ENCODE measurements around the gene HORMAD2. TPM values are rescaled to one million over a fixed set of nuclear protein-coding genes. Genes with fewer than 3 reads are reported as not detected.

Gene HORMAD2
- total RNA-seq, 5 donors from 2014 or later (not counting 1 experiment from before 2014, with no cell fraction given), result not detected

GRCh38 chr22:30205281-30206115 is 125.2 kb downstream of the HORMAD2 start:
- no peaks in the 10 kb centered on the region for H3K36me3 ChIP-seq (ENCODE audit: control insufficient read depth in 2 of 2, extremely low read depth in 1 of 2, insufficient read depth in 1 of 2, low read length in 1 of 2)
- no peak for ATAC-seq (replicated peaks in 1 of 4)
- CTCF ChIA-PET, result no interaction called here
- peaks cover 0 to 3% of the 10 kb centered on the region in 2 experiments for H3K27me3 ChIP-seq (replicated peaks in 1 of 2; ENCODE audit: control insufficient read depth in 2 of 2, extremely low read depth in 1 of 2, insufficient read depth in 2 of 2, low read length in 1 of 2)
- no peak for DNase-seq
- no peaks in the 10 kb centered on the region for H3K9me3 ChIP-seq
- Mint-ChIP-seq H3K4me1 (peaks cover 0 to 2% (median 0%) of the 10 kb centered on the region in 3 donors), H3K36me3 (no peaks in the 10 kb centered on the region), H3K27me3 (no peaks in the 10 kb centered on the region), H3K9me3 (no peaks in the 10 kb centered on the region), H3K4me3 (no peak overlapping the region), H3K27ac (no peak overlapping the region)
- no peak overlapping the region for H3K27ac ChIP-seq (ENCODE audit: low read length)
- no peaks in the 10 kb centered on the region for H3K4me1 ChIP-seq (ENCODE audit: control insufficient read depth in 1 of 2, extremely low read depth in 1 of 2, insufficient read depth in 2 of 2, low read length in 2 of 2)
- POLR2A ChIA-PET, result no interaction called here
- 86% methylated on average over 15 of the region's 25 CpGs for WGBS (ENCODE audit: insufficient coverage)
- no peak overlapping the region for H3K4me3 ChIP-seq (ENCODE audit: control insufficient read depth in 1 of 2, extremely low read depth in 1 of 2, low read length in 1 of 2)

GRCh38 chr22:30206944-30207343 is 126.7 kb downstream of the HORMAD2 start:
- no peak overlapping the region for H3K27ac ChIP-seq (ENCODE audit: low read length)
- H3K27me3 Mint-ChIP-seq, result no peaks in the 10 kb centered on the region
- H3K36me3 Mint-ChIP-seq, result no peaks in the 10 kb centered on the region
- no peaks in the 10 kb centered on the region for H3K9me3 Mint-ChIP-seq
- CTCF ChIA-PET, result no interaction called here
- no peak overlapping the region for H3K27ac Mint-ChIP-seq
- DNase-seq (no peak), ATAC-seq (replicated peaks in 1 of 4) (no peak)
- H3K4me1 ChIP-seq (ENCODE audit: control insufficient read depth in 1 of 2, extremely low read depth in 1 of 2, insufficient read depth in 2 of 2, low read length in 2 of 2), result no peaks in the 10 kb centered on the region
- no peak overlapping the region for H3K4me3 Mint-ChIP-seq
- POLR2A ChIA-PET, result no interaction called here
- 74% methylated on average over 11 of the region's 16 CpGs for WGBS (ENCODE audit: insufficient coverage)
- no peak overlapping the region for H3K4me3 ChIP-seq (ENCODE audit: control insufficient read depth in 1 of 2, extremely low read depth in 1 of 2, low read length in 1 of 2)
- peaks cover 0 to 3% of the 10 kb centered on the region in 2 experiments for H3K27me3 ChIP-seq (replicated peaks in 1 of 2; ENCODE audit: control insufficient read depth in 2 of 2, extremely low read depth in 1 of 2, insufficient read depth in 2 of 2, low read length in 1 of 2)
- H3K36me3 ChIP-seq (ENCODE audit: control insufficient read depth in 2 of 2, extremely low read depth in 1 of 2, insufficient read depth in 1 of 2, low read length in 1 of 2), result no peaks in the 10 kb centered on the region
- H3K9me3 ChIP-seq, result no peaks in the 10 kb centered on the region
- H3K4me1 Mint-ChIP-seq, result peaks cover 0 to 2% (median 0%) of the 10 kb centered on the region in 3 donors

DNA sequence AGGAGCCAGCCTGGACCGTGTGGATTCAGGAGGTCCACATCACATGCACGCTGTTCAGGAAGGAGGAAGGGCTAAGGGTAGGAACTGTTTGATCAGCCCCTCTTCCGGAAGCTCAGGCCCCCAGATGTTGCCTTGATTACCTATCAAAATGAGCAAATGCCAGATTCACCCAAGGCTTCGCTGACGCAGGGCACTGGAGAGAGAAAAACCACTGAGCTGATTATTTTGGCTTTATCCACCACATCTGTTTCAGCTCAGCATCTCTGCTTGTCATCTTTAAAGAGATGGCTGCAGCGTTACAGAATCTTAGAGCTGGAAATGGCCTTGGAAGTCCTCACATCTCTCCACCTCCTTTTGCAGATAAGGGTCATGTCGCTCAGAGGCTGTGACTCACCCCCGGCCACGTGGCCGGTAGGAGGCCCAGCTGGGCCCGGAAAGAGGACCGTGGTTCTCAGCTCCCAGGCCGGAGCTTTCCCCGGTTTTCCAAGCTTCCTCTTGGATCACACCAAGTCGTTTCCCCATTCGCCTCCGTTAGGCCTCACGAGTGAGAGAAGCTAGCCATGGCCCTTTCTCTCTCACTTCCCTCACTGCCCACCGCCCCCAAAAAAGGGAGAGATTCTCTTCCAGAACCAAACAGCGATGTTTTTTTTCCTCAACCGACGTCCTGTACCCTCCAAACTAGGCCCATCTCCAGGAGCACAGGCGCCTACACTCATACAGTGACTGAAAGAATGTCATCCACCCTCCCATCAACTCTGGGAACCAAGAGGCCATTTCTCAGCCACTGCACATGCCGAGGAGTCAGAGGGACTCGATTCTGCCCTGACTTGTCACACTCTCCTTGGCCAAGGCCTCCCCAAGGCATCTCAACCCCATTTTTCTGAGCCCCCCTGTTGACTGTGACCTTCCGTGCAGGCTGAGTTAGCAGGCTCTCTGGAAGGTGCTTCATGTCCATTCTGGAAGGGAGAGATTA is 128.7 kb downstream of the HORMAD2 start:
- Histone ChIP-seq H3K27me3 (replicated peaks in 1 of 2; ENCODE audit: control insufficient read depth in 2 of 2, extremely low read depth in 1 of 2, insufficient read depth in 2 of 2, low read length in 1 of 2) (peaks cover 0 to 3% of the 10 kb centered on the region in 2 experiments), H3K27ac (ENCODE audit: low read length) (no peak overlapping the region), H3K4me3 (ENCODE audit: control insufficient read depth in 1 of 2, extremely low read depth in 1 of 2, low read length in 1 of 2) (no peak overlapping the region), H3K4me1 (ENCODE audit: control insufficient read depth in 1 of 2, extremely low read depth in 1 of 2, insufficient read depth in 2 of 2, low read length in 2 of 2) (no peaks in the 10 kb centered on the region), H3K36me3 (ENCODE audit: control insufficient read depth in 2 of 2, extremely low read depth in 1 of 2, insufficient read depth in 1 of 2, low read length in 1 of 2) (no peaks in the 10 kb centered on the region), H3K9me3 (no peaks in the 10 kb centered on the region)
- DNase-seq, result no peak
- ATAC-seq (replicated peaks in 1 of 4), result no peak
- Mint-ChIP-seq H3K36me3 (no peaks in the 10 kb centered on the region), H3K9me3 (no peaks in the 10 kb centered on the region), H3K4me1 (peaks cover 6 to 15% (median 8%) of the 10 kb centered on the region in 3 donors), H3K27me3 (no peaks in the 10 kb centered on the region), H3K27ac (no peak overlapping the region), H3K4me3 (no peak overlapping the region)
- ChIA-PET POLR2A (no interaction called here), CTCF (interaction anchor here in 1 of 2 donors (0.8 kb wide), 1 partner anchor 389 kb away, joined by 4 read pairs; no protein-coding TSS in a partner anchor)
- WGBS (ENCODE audit: insufficient coverage), result 87% methylated on average over 22 of the region's 26 CpGs

DNA sequence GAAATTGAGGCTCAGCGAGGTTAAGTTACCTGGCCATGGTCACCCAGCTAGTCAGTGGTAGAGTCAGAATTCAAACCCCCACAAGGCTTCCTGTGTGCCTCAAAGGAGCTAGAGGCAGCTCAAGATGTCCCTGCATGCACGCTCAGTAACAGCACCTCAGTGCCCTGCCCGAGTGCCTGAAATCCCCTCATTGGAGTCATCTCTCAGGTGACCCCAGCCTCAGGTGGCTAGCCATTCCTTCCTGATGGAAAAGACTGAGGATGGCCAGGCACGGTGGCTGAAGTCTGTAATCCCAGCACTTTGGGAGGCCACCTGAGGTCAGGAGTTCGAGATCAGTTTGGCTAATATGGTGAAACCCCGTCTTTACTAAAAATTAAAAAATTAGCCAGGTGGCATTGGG is 129.4 kb downstream of the HORMAD2 start:
- H3K27me3 ChIP-seq (replicated peaks in 1 of 2; ENCODE audit: control insufficient read depth in 2 of 2, extremely low read depth in 1 of 2, insufficient read depth in 2 of 2, low read length in 1 of 2), result peaks cover 0 to 3% of the 10 kb centered on the region in 2 experiments
- H3K9me3 ChIP-seq, result no peaks in the 10 kb centered on the region
- Mint-ChIP-seq H3K36me3 (no peaks in the 10 kb centered on the region), H3K9me3 (no peaks in the 10 kb centered on the region), H3K4me1 (peaks cover 6 to 19% (median 13%) of the 10 kb centered on the region in 3 donors), H3K27me3 (no peaks in the 10 kb centered on the region), H3K27ac (no peak overlapping the region), H3K4me3 (no peak overlapping the region)
- CTCF ChIA-PET, result interaction anchor here in 1 of 2 donors (0.8 kb wide), 1 partner anchor 389 kb away, joined by 4 read pairs; no protein-coding TSS in a partner anchor
- POLR2A ChIA-PET, result no interaction called here
- WGBS (ENCODE audit: insufficient coverage), result 89% methylated on average over 6 of the region's 6 CpGs
- H3K4me3 ChIP-seq (ENCODE audit: control insufficient read depth in 1 of 2, extremely low read depth in 1 of 2, low read length in 1 of 2), result no peak overlapping the region
- H3K27ac ChIP-seq (ENCODE audit: low read length), result no peak overlapping the region
- H3K4me1 ChIP-seq (ENCODE audit: control insufficient read depth in 1 of 2, extremely low read depth in 1 of 2, insufficient read depth in 2 of 2, low read length in 2 of 2), result no peaks in the 10 kb centered on the region
- no peak for ATAC-seq (replicated peaks in 1 of 4)
- H3K36me3 ChIP-seq (ENCODE audit: control insufficient read depth in 2 of 2, extremely low read depth in 1 of 2, insufficient read depth in 1 of 2, low read length in 1 of 2), result no peaks in the 10 kb centered on the region
- no peak for DNase-seq

DNA sequence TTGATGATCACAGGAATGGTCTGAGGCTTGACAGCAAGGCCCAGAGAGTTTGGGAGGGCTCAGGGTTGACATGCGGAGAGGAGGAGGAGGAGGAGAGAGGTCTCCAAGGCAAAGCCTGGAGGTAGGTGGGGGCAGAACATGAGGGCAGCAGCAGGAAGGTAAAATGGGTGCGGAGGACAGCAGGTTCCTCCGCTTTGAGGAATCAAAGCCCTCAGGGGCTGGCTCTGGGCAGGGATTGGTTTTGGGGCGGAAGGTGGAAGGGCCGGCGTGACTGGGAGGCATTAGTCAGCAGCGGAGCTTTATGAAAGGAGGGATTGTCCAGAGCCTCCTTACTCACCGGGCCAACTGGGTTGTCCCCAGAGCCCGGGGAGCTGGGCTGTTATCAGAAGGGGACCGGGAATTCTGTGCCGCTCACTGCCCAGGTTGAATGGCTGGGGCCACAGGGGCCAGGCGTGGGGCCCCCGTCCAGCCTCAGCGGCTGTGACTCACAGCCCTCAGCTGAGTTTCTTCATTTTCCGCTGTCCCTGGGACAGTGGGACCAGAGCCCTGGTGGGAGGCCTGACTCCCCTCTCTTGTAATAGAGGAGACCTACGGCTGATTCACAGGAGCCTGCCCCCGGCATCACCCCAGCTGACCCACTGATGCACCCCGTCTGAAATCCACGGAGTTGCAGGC is 130.1 kb downstream of the HORMAD2 start:
- DNase-seq (no peak), ATAC-seq (replicated peaks in 1 of 4) (no peak)
- Histone ChIP-seq H3K27ac (ENCODE audit: low read length) (no peak overlapping the region), H3K27me3 (replicated peaks in 1 of 2; ENCODE audit: control insufficient read depth in 2 of 2, extremely low read depth in 1 of 2, insufficient read depth in 2 of 2, low read length in 1 of 2) (peaks cover 0 to 3% of the 10 kb centered on the region in 2 experiments), H3K4me1 (ENCODE audit: control insufficient read depth in 1 of 2, extremely low read depth in 1 of 2, insufficient read depth in 2 of 2, low read length in 2 of 2) (no peaks in the 10 kb centered on the region), H3K9me3 (no peaks in the 10 kb centered on the region), H3K36me3 (ENCODE audit: control insufficient read depth in 2 of 2, extremely low read depth in 1 of 2, insufficient read depth in 1 of 2, low read length in 1 of 2) (no peaks in the 10 kb centered on the region), H3K4me3 (ENCODE audit: control insufficient read depth in 1 of 2, extremely low read depth in 1 of 2, low read length in 1 of 2) (no peak overlapping the region)
- WGBS (ENCODE audit: insufficient coverage), result 90% methylated on average over 16 of the region's 19 CpGs
- ChIA-PET POLR2A (no interaction called here), CTCF (interaction anchor here in 1 of 2 donors (0.8 kb wide), 1 partner anchor 388 kb away, joined by 4 read pairs; no protein-coding TSS in a partner anchor)
- no peaks in the 10 kb centered on the region for H3K9me3 Mint-ChIP-seq
- H3K27me3 Mint-ChIP-seq, result no peaks in the 10 kb centered on the region
- no peak overlapping the region for H3K4me3 Mint-ChIP-seq
- peaks cover 9 to 24% (median 18%) of the 10 kb centered on the region in 3 donors for H3K4me1 Mint-ChIP-seq
- no peaks in the 10 kb centered on the region for H3K36me3 Mint-ChIP-seq
- no peak overlapping the region for H3K27ac Mint-ChIP-seq

Measured in T-cell (primary cell).